Mesendoderm (in vitro differentiated cells): Measurements from ENCODE around the gene ANXA2R. TPM values are rescaled to one million over a fixed set of nuclear protein-coding genes. Genes with fewer than 3 reads are reported as not detected.
"Not testable (repeated sequence)": the region's sequence is repeated elsewhere in the genome, so short reads cannot be mapped to it uniquely, and the experiment has no call there.

Source experiments
- DNase-seq: peaks from one replicate; pipeline ENCODE4 v3.0.0; 2013
- H2AK5ac ChIP-seq: 2 replicates; pipeline ENCODE4 v1.6.1; 2013; ENCODE audit warnings: low read length, inconsistent platforms
- H2BK120ac ChIP-seq: 2 replicates; pipeline ENCODE4 v1.6.1; 2013; ENCODE audit warnings: low read depth, mild to moderate bottlenecking, low read length, moderate library complexity, mixed read lengths
- H2BK15ac ChIP-seq: replicated peaks from 2 replicates; pipeline ENCODE4 v1.6.1; 2013; ENCODE audit warnings: low read depth, mild to moderate bottlenecking, moderate library complexity
- H2BK5ac ChIP-seq: 2 replicates; pipeline ENCODE4 v1.6.1; 2013; ENCODE audit warnings: low read length, inconsistent platforms
- H3K18ac ChIP-seq: 2 replicates; pipeline ENCODE4 v1.6.1; 2013; ENCODE audit warnings: mild to moderate bottlenecking, low read length, mixed read lengths
- H3K23ac ChIP-seq: one replicate; pipeline ENCODE4 v1.6.1; 2013; ENCODE audit warnings: low read length
- H3K27ac ChIP-seq: 2 replicates; pipeline ENCODE4 v1.5.1; 2013; ENCODE audit warnings: low read depth, mild to moderate bottlenecking, inconsistent platforms, low read length, moderate library complexity
- H3K27me3 ChIP-seq: 2 replicates; pipeline ENCODE4 v1.6.1; 2013; ENCODE audit warnings: low read length, control low read depth, mild to moderate bottlenecking, inconsistent platforms; ENCODE audit not compliant: insufficient read depth, poor library complexity
- H3K36me3 ChIP-seq: 2 replicates; pipeline ENCODE4 v1.6.1; 2013; ENCODE audit warnings: low read length, inconsistent platforms; ENCODE audit not compliant: control insufficient read depth, insufficient read depth
- H3K4ac ChIP-seq: one replicate; pipeline ENCODE4 v1.6.1; 2013; ENCODE audit warnings: low read depth, mild to moderate bottlenecking, low read length, moderate library complexity
- H3K4me1 ChIP-seq: 2 replicates; pipeline ENCODE4 v1.6.1; 2013; ENCODE audit warnings: low read depth, low read length, inconsistent platforms; ENCODE audit not compliant: control insufficient read depth
- H3K4me2 ChIP-seq: 2 replicates; pipeline ENCODE4 v1.6.1; 2013; ENCODE audit warnings: low read length
- H3K4me3 ChIP-seq: 2 replicates; pipeline ENCODE4 v1.5.1; 2013; ENCODE audit warnings: mild to moderate bottlenecking, low read length
- H3K56ac ChIP-seq: one replicate; pipeline ENCODE4 v1.6.1; 2013; ENCODE audit warnings: low read length
- H3K79me1 ChIP-seq: 2 replicates; pipeline ENCODE4 v1.6.1; 2013; ENCODE audit warnings: low read length, inconsistent platforms
- H3K79me2 ChIP-seq: 2 replicates; pipeline ENCODE4 v1.6.1; 2013; ENCODE audit warnings: mild to moderate bottlenecking, low read length; ENCODE audit not compliant: control insufficient read depth, insufficient read depth
- H3K9ac ChIP-seq: 2 replicates; pipeline ENCODE4 v1.6.1; 2013; ENCODE audit warnings: low read length, inconsistent platforms
- H4K5ac ChIP-seq: one replicate; pipeline ENCODE4 v1.6.1; 2013; ENCODE audit warnings: low read length
- H4K8ac ChIP-seq: one replicate; pipeline ENCODE4 v1.6.1; 2013; ENCODE audit warnings: low read depth, mild to moderate bottlenecking, control low read depth, low read length, moderate library complexity
- WGBS: extraction: QIAGEN DNeasy Blood & Tissue Kit; methylation state at CpG from one replicate; pipeline ENCODE4 v1.1.7; 2013; ENCODE audit warnings: low lambda C conversion rate, missing lambda C conversion rate; ENCODE audit not compliant: insufficient coverage; ENCODE audit errors: extremely low coverage; 5-methylcytosine and 5-hydroxymethylcytosine counted together
- polyA plus RNA-seq, 2 experiments: library from polyadenylated mRNA; stranded (reverse); fragments of 200-250 nt; gene quantifications; one replicate each; pipeline ENCODE4 v1.2.3, GENCODE V29; 2013

ANXA2R gene
- 1.2 TPM for polyA plus RNA-seq (2013, experiment 1 of 2)
- polyA plus RNA-seq (2013, experiment 2 of 2): 1.2 TPM

GRCh38 chr5:43040287-43041098, at the start of gene ANXA2R:
Gene ANXA2R (minus strand): TSS chr5:43040319. CDS start chr5:43040046, 273 bp downstream.
- Histone ChIP-seq H3K27ac (peak within 1 kb of the TSS; percentile 75), H3K9ac (peak within 1 kb of the TSS; percentile 62), H3K4me3 (no peak within 1 kb of the TSS), H3K23ac (no peak within 1 kb of the TSS), H2BK120ac (peak within 1 kb of the TSS; percentile 30), H2BK15ac (no peak within 1 kb of the TSS), H2BK5ac (peak within 1 kb of the TSS; percentile 64), H4K8ac (no peak within 1 kb of the TSS), H4K5ac (no peak within 1 kb of the TSS), H3K4ac (peak within 1 kb of the TSS; percentile 93), H3K4me2 (peak within 1 kb of the TSS; percentile 55), H3K18ac (peak within 1 kb of the TSS; percentile 91), H3K79me1 (no peaks in the 10 kb centered on the region), H3K79me2 (no peaks in the 10 kb centered on the region), H3K4me1 (peaks cover 5% of the 10 kb centered on the region), H2AK5ac (no peak within 1 kb of the TSS), H3K36me3 (no peaks in the 10 kb centered on the region), H3K56ac (peak within 1 kb of the TSS; percentile 78), H3K27me3 (peaks cover 2% of the 10 kb centered on the region)
- no CpG with 5 or more reads among the region's 47 CpGs for whole genome bisulfite sequencing
- peak; percentile 96 for DNase-seq

- not testable (repeated sequence) for H2AK5ac ChIP-seq, H3K27me3 ChIP-seq, H2BK15ac ChIP-seq, H3K9ac ChIP-seq, H3K36me3 ChIP-seq, H3K4me1 ChIP-seq, H3K4me3 ChIP-seq, H4K5ac ChIP-seq, H3K18ac ChIP-seq, H3K23ac ChIP-seq, DNase-seq, H3K56ac ChIP-seq, H3K79me2 ChIP-seq, H4K8ac ChIP-seq, H3K4ac ChIP-seq, H2BK120ac ChIP-seq, H2BK5ac ChIP-seq, H3K4me2 ChIP-seq, H3K79me1 ChIP-seq, H3K27ac ChIP-seq
- no CpG with 5 or more reads among the region's 5 CpGs for WGBS
These were observed 46.2 kb upstream of the ANXA2R start for GRCh38 chr5:43086118-43086908.

GRCh38 chr5:43085453-43085852, 45.3 kb upstream of the ANXA2R start:
- no peaks in the 10 kb centered on the region for H3K79me1 ChIP-seq
- H3K4me1 ChIP-seq: peaks cover 4% of the 10 kb centered on the region
- no peak overlapping the region for H3K23ac ChIP-seq
- H3K27ac ChIP-seq: no peak overlapping the region
- no peak overlapping the region for H2BK120ac ChIP-seq
- H3K56ac ChIP-seq: no peak overlapping the region
- no peak overlapping the region for H2BK15ac ChIP-seq
- no CpG with 5 or more reads among the region's 5 CpGs for WGBS
- H3K4ac ChIP-seq: no peak overlapping the region
- H3K36me3 ChIP-seq: no peaks in the 10 kb centered on the region
- no peak overlapping the region for H3K4me2 ChIP-seq
- H3K27me3 ChIP-seq: no peaks in the 10 kb centered on the region
- H3K79me2 ChIP-seq: no peaks in the 10 kb centered on the region
- no peak for DNase-seq
- no peak overlapping the region for H2AK5ac ChIP-seq
- H3K4me3 ChIP-seq: no peak overlapping the region
- no peak overlapping the region for H3K18ac ChIP-seq
- no peak overlapping the region for H3K9ac ChIP-seq
- H4K5ac ChIP-seq: no peak overlapping the region
- H2BK5ac ChIP-seq: no peak overlapping the region
- no peak overlapping the region for H4K8ac ChIP-seq

- not testable (repeated sequence) for H3K4me3 ChIP-seq, H3K4me1 ChIP-seq, H3K56ac ChIP-seq, H3K18ac ChIP-seq, H3K9ac ChIP-seq, H3K4me2 ChIP-seq, H2BK15ac ChIP-seq, H2BK5ac ChIP-seq, H4K5ac ChIP-seq, H3K79me1 ChIP-seq, H3K23ac ChIP-seq, H3K36me3 ChIP-seq, H4K8ac ChIP-seq, H2BK120ac ChIP-seq, H3K79me2 ChIP-seq, H3K27me3 ChIP-seq, H2AK5ac ChIP-seq, H3K4ac ChIP-seq, H3K27ac ChIP-seq
- peak; percentile 46 for DNase-seq
- no CpG with 5 or more reads among the region's 7 CpGs for WGBS
These were observed 44.3 kb upstream of the ANXA2R start for GRCh38 chr5:43084468-43084867.

- H3K56ac ChIP-seq, H3K79me1 ChIP-seq, H4K8ac ChIP-seq, H4K5ac ChIP-seq, H3K4me2 ChIP-seq, H3K4me1 ChIP-seq, H3K4ac ChIP-seq, H3K36me3 ChIP-seq, H3K23ac ChIP-seq, H3K9ac ChIP-seq, H2BK15ac ChIP-seq, H2BK120ac ChIP-seq, H3K27ac ChIP-seq, H3K18ac ChIP-seq, H3K4me3 ChIP-seq, H2AK5ac ChIP-seq, H2BK5ac ChIP-seq, H3K79me2 ChIP-seq, H3K27me3 ChIP-seq: not testable (repeated sequence)
- WGBS: no CpG with 5 or more reads among the region's 2 CpGs
- DNase-seq: peak; percentile 49
These were observed 41.2 kb upstream of the ANXA2R start for GRCh38 chr5:43081345-43081744.
